ENCODE measurements around the gene FBXO15. TPM values are rescaled to one million over a fixed set of nuclear protein-coding genes. Genes with fewer than 3 reads are reported as not detected.

FBXO15 gene
- total RNA-seq, 1 donor from 2014 or later, result 0.76 TPM

- H3K36me3 Mint-ChIP-seq (ENCODE audit: unreplicated experiment), result no peaks in the 10 kb centered on the region
- H3K27me3 Mint-ChIP-seq (ENCODE audit: unreplicated experiment), result no peaks in the 10 kb centered on the region
- H3K27ac Mint-ChIP-seq (ENCODE audit: unreplicated experiment), result no peak overlapping the region
- peaks cover 1% of the 10 kb centered on the region for H3K4me1 Mint-ChIP-seq (ENCODE audit: low read depth, unreplicated experiment)
- DNase-seq, result no peak
- H3K9me3 Mint-ChIP-seq (ENCODE audit: unreplicated experiment), result no peaks in the 10 kb centered on the region
- no peak overlapping the region for H3K4me3 Mint-ChIP-seq (ENCODE audit: unreplicated experiment)
- TF ChIP-seq CTCF (IDR thresholded peaks at IDR 0.05; ENCODE audit: partially characterized antibody, unreplicated experiment), result no peak
Measured at GRCh38 chr18:74155276-74155675, 7.6 kb upstream of the FBXO15 start.

- H3K27ac Mint-ChIP-seq (ENCODE audit: unreplicated experiment), result no peak overlapping the region
- H3K36me3 Mint-ChIP-seq (ENCODE audit: unreplicated experiment), result no peaks in the 10 kb centered on the region
- peaks cover 4% of the 10 kb centered on the region for H3K4me1 Mint-ChIP-seq (ENCODE audit: low read depth, unreplicated experiment)
- H3K4me3 Mint-ChIP-seq (ENCODE audit: unreplicated experiment), result no peak overlapping the region
- no peaks in the 10 kb centered on the region for H3K9me3 Mint-ChIP-seq (ENCODE audit: unreplicated experiment)
- TF ChIP-seq CTCF (IDR thresholded peaks at IDR 0.05; ENCODE audit: partially characterized antibody, unreplicated experiment), result no peak
- H3K27me3 Mint-ChIP-seq (ENCODE audit: unreplicated experiment), result no peaks in the 10 kb centered on the region
- DNase-seq, result no peak
Measured at GRCh38 chr18:74154716-74155115, 7.1 kb upstream of the FBXO15 start.

GRCh38 chr18:74153793-74154192, 6.2 kb upstream of the FBXO15 start:
- TF ChIP-seq CTCF (IDR thresholded peaks at IDR 0.05; ENCODE audit: partially characterized antibody, unreplicated experiment), result no peak
- peaks cover 8% of the 10 kb centered on the region for H3K4me1 Mint-ChIP-seq (ENCODE audit: low read depth, unreplicated experiment)
- H3K27ac Mint-ChIP-seq (ENCODE audit: unreplicated experiment), result no peak overlapping the region
- no peaks in the 10 kb centered on the region for H3K9me3 Mint-ChIP-seq (ENCODE audit: unreplicated experiment)
- H3K4me3 Mint-ChIP-seq (ENCODE audit: unreplicated experiment), result no peak overlapping the region
- H3K36me3 Mint-ChIP-seq (ENCODE audit: unreplicated experiment), result no peaks in the 10 kb centered on the region
- no peak for DNase-seq
- peaks cover 1% of the 10 kb centered on the region for H3K27me3 Mint-ChIP-seq (ENCODE audit: unreplicated experiment)

GRCh38 chr18:74153377-74153776, 5.7 kb upstream of the FBXO15 start:
- peaks cover 8% of the 10 kb centered on the region for H3K4me1 Mint-ChIP-seq (ENCODE audit: low read depth, unreplicated experiment)
- H3K27ac Mint-ChIP-seq (ENCODE audit: unreplicated experiment), result no peak overlapping the region
- peaks cover 1% of the 10 kb centered on the region for H3K27me3 Mint-ChIP-seq (ENCODE audit: unreplicated experiment)
- no peak overlapping the region for H3K4me3 Mint-ChIP-seq (ENCODE audit: unreplicated experiment)
- TF ChIP-seq CTCF (IDR thresholded peaks at IDR 0.05; ENCODE audit: partially characterized antibody, unreplicated experiment), result no peak
- H3K36me3 Mint-ChIP-seq (ENCODE audit: unreplicated experiment), result no peaks in the 10 kb centered on the region
- DNase-seq, result no peak
- no peaks in the 10 kb centered on the region for H3K9me3 Mint-ChIP-seq (ENCODE audit: unreplicated experiment)

- no peaks in the 10 kb centered on the region for H3K9me3 Mint-ChIP-seq (ENCODE audit: unreplicated experiment)
- H3K27me3 Mint-ChIP-seq (ENCODE audit: unreplicated experiment), result peaks cover 1% of the 10 kb centered on the region
- H3K4me1 Mint-ChIP-seq (ENCODE audit: low read depth, unreplicated experiment), result peaks cover 8% of the 10 kb centered on the region
- no peaks in the 10 kb centered on the region for H3K36me3 Mint-ChIP-seq (ENCODE audit: unreplicated experiment)
- no peak overlapping the region for H3K4me3 Mint-ChIP-seq (ENCODE audit: unreplicated experiment)
- TF ChIP-seq CTCF (IDR thresholded peaks at IDR 0.05; ENCODE audit: partially characterized antibody, unreplicated experiment), result peak; percentile 14
- no peak overlapping the region for H3K27ac Mint-ChIP-seq (ENCODE audit: unreplicated experiment)
- no peak for DNase-seq
Measured at GRCh38 chr18:74152857-74153256, 5.2 kb upstream of the FBXO15 start.

Data from glutamatergic neuron (in vitro differentiated cells).